Immature natural killer cell (primary cell): ENCODE results near the gene OTX2. TPM values are rescaled to one million over a fixed set of nuclear protein-coding genes. Genes with fewer than 3 reads are reported as not detected.

Source experiments
- DNase-seq, 3 donors: peaks; one replicate each; pipeline ENCODE4 v3.0.0; 2022; ENCODE audit warnings: mixed read lengths in 1 of 3
- H3K27ac Mint-ChIP-seq, 6 donors: one replicate each; pipeline ENCODE4 v1.8.0; 2020; ENCODE audit warnings: mixed read lengths in 6 of 6, mild to moderate bottlenecking in 5 of 6, inconsistent platforms in 4 of 6, moderate library complexity in 3 of 6
- H3K27me3 Mint-ChIP-seq, 3 donors: one replicate each; pipeline ENCODE4 v1.8.0; 2020 to 2021; ENCODE audit warnings: low read depth in 3 of 3, mild to moderate bottlenecking in 3 of 3, mixed read lengths in 3 of 3, moderate library complexity in 3 of 3, inconsistent platforms in 1 of 3
- H3K36me3 Mint-ChIP-seq, 3 donors: one replicate each; pipeline ENCODE4 v1.8.0; 2020; ENCODE audit warnings: mixed read lengths in 3 of 3, inconsistent platforms in 2 of 3, mild to moderate bottlenecking in 2 of 3
- H3K4me1 Mint-ChIP-seq, 2 donors: one replicate each; pipeline ENCODE4 v1.8.0; 2020; ENCODE audit warnings: inconsistent platforms in 2 of 2, mild to moderate bottlenecking in 2 of 2, mixed read lengths in 2 of 2, moderate library complexity in 1 of 2
- H3K4me3 Mint-ChIP-seq, 5 donors: one replicate each; pipeline ENCODE4 v1.8.0; 2020; ENCODE audit warnings: mild to moderate bottlenecking in 5 of 5, mixed read lengths in 5 of 5, inconsistent platforms in 3 of 5, moderate library complexity in 3 of 5
- H3K9me3 Mint-ChIP-seq, 6 donors: one replicate each; pipeline ENCODE4 v1.8.0; 2020; ENCODE audit warnings: mild to moderate bottlenecking in 6 of 6, mixed read lengths in 6 of 6, inconsistent platforms in 4 of 6, moderate library complexity in 3 of 6
- polyA plus RNA-seq, 3 donors: library from polyadenylated mRNA; unstranded; fragments of 300-500 nt; fragmentation: Illumina TruSeq; gene quantifications; one replicate each; pipeline ENCODE4 v1.2.3, GENCODE V29; 2021

OTX2 gene
- polyA plus RNA-seq, 3 donors from 2014 or later = not detected

- Mint-ChIP-seq H3K27ac (no peak overlapping the region), H3K4me3 (peak overlapping the region in 1 of 5 donors; percentile 8), H3K27me3 (peaks cover 17 to 46% (median 33%) of the 10 kb centered on the region in 3 donors), H3K4me1 (peaks cover 0 to 3% of the 10 kb centered on the region in 2 donors), H3K9me3 (peaks cover 5 to 43% (median 12%) of the 10 kb centered on the region in 6 donors), H3K36me3 (peaks cover 0 to 4% (median 0%) of the 10 kb centered on the region in 3 donors)
- DNase-seq = no peak
Observed at GRCh38 chr14:56797003-56797568, 13.2 kb downstream of the OTX2 start.

- DNase-seq = no peak
- peak overlapping the region in 1 of 5 donors; percentile 8 for H3K4me3 Mint-ChIP-seq
- peaks cover 0 to 4% (median 0%) of the 10 kb centered on the region in 3 donors for H3K36me3 Mint-ChIP-seq
- no peak overlapping the region for H3K27ac Mint-ChIP-seq
- peaks cover 0 to 3% of the 10 kb centered on the region in 2 donors for H3K4me1 Mint-ChIP-seq
- peaks cover 5 to 47% (median 12%) of the 10 kb centered on the region in 6 donors for H3K9me3 Mint-ChIP-seq
- peaks cover 17 to 43% (median 33%) of the 10 kb centered on the region in 3 donors for H3K27me3 Mint-ChIP-seq
Observed at GRCh38 chr14:56796259-56796658, 14.0 kb downstream of the OTX2 start.

- Mint-ChIP-seq H3K27me3 (peaks cover 17 to 39% (median 27%) of the 10 kb centered on the region in 3 donors), H3K27ac (no peak overlapping the region), H3K4me1 (peaks cover 0 to 3% of the 10 kb centered on the region in 2 donors), H3K9me3 (peaks cover 5 to 43% (median 13%) of the 10 kb centered on the region in 6 donors), H3K36me3 (peaks cover 0 to 4% (median 0%) of the 10 kb centered on the region in 3 donors), H3K4me3 (no peak overlapping the region)
- DNase-seq = no peak
Observed at GRCh38 chr14:56795284-56795622, 15.0 kb downstream of the OTX2 start.

GRCh38 chr14:56794557-56795283 lies 15.6 kb downstream of the OTX2 start:
- DNase-seq = no peak
- Mint-ChIP-seq H3K4me3 (no peak overlapping the region), H3K9me3 (peaks cover 5 to 43% (median 13%) of the 10 kb centered on the region in 6 donors), H3K36me3 (peaks cover 0 to 4% (median 0%) of the 10 kb centered on the region in 3 donors), H3K4me1 (peaks cover 0 to 3% of the 10 kb centered on the region in 2 donors), H3K27me3 (peaks cover 17 to 39% (median 29%) of the 10 kb centered on the region in 3 donors), H3K27ac (no peak overlapping the region)

- Mint-ChIP-seq H3K9me3 (peaks cover 5 to 39% (median 10%) of the 10 kb centered on the region in 6 donors), H3K27ac (no peak overlapping the region), H3K36me3 (peaks cover 0 to 4% (median 0%) of the 10 kb centered on the region in 3 donors), H3K4me1 (peaks cover 0 to 3% of the 10 kb centered on the region in 2 donors), H3K4me3 (no peak overlapping the region), H3K27me3 (peaks cover 15 to 33% (median 27%) of the 10 kb centered on the region in 3 donors)
- DNase-seq = no peak
Observed at GRCh38 chr14:56794088-56794556, 16.2 kb downstream of the OTX2 start.

- peaks cover 7 to 10% (median 9%) of the 10 kb centered on the region in 3 donors for H3K27me3 Mint-ChIP-seq
- peaks cover 0 to 23% (median 6%) of the 10 kb centered on the region in 6 donors for H3K9me3 Mint-ChIP-seq
- H3K27ac Mint-ChIP-seq = no peak overlapping the region
- no peak overlapping the region for H3K4me3 Mint-ChIP-seq
- no peaks in the 10 kb centered on the region for H3K4me1 Mint-ChIP-seq
- no peaks in the 10 kb centered on the region for H3K36me3 Mint-ChIP-seq
- no peak for DNase-seq
Observed at GRCh38 chr14:56789955-56790354, 20.3 kb downstream of the OTX2 start.

GRCh38 chr14:56787530-56787929 lies 22.7 kb downstream of the OTX2 start:
- no peak for DNase-seq
- Mint-ChIP-seq H3K4me1 (no peaks in the 10 kb centered on the region), H3K27ac (no peak overlapping the region), H3K4me3 (no peak overlapping the region), H3K9me3 (peaks cover 0 to 8% (median under 1%) of the 10 kb centered on the region in 6 donors), H3K36me3 (no peaks in the 10 kb centered on the region), H3K27me3 (peaks cover 0 to 6% (median 1%) of the 10 kb centered on the region in 3 donors)

- Mint-ChIP-seq H3K4me1 (no peaks in the 10 kb centered on the region), H3K27me3 (peaks cover 0 to 2% (median 2%) of the 10 kb centered on the region in 3 donors), H3K27ac (no peak overlapping the region), H3K4me3 (no peak overlapping the region), H3K36me3 (no peaks in the 10 kb centered on the region), H3K9me3 (peaks cover 0 to 3% (median 0%) of the 10 kb centered on the region in 6 donors)
- no peak for DNase-seq
Observed at GRCh38 chr14:56782711-56783110, 27.6 kb downstream of the OTX2 start.

- Mint-ChIP-seq H3K27me3 (peaks cover 0 to 5% (median 3%) of the 10 kb centered on the region in 3 donors), H3K4me1 (no peaks in the 10 kb centered on the region), H3K27ac (no peak overlapping the region)
Observed at GRCh38 chr14:56774503-56774902, 35.8 kb downstream of the OTX2 start.

GRCh38 chr14:56770512-56770911 lies 39.8 kb downstream of the OTX2 start:
- no peak overlapping the region for H3K4me3 Mint-ChIP-seq
- H3K4me1 Mint-ChIP-seq = no peaks in the 10 kb centered on the region
- H3K27ac Mint-ChIP-seq = no peak overlapping the region
- H3K9me3 Mint-ChIP-seq = peaks cover 0 to 3% (median 0%) of the 10 kb centered on the region in 6 donors
- peaks cover 0 to 5% (median 5%) of the 10 kb centered on the region in 3 donors for H3K27me3 Mint-ChIP-seq
- DNase-seq = no peak
- H3K36me3 Mint-ChIP-seq = no peaks in the 10 kb centered on the region

More at GRCh38 chr14:56774503-56774902, 35.8 kb downstream of the OTX2 start:
- Mint-ChIP-seq H3K36me3 (no peaks in the 10 kb centered on the region), H3K4me3 (no peak overlapping the region), H3K9me3 (peaks cover 0 to 3% (median 0%) of the 10 kb centered on the region in 6 donors)
- no peak for DNase-seq

- peaks cover 0 to 2% (median 0%) of the 10 kb centered on the region in 6 donors for H3K9me3 Mint-ChIP-seq
Observed at GRCh38 chr14:56760164-56760914, 49.9 kb downstream of the OTX2 start.

GRCh38 chr14:56759633-56760032 lies 50.6 kb downstream of the OTX2 start:
- Mint-ChIP-seq H3K27me3 (peaks cover 0 to 11% (median 3%) of the 10 kb centered on the region in 3 donors), H3K27ac (no peak overlapping the region), H3K4me3 (no peak overlapping the region), H3K9me3 (peaks cover 0 to 2% (median 0%) of the 10 kb centered on the region in 6 donors), H3K36me3 (no peaks in the 10 kb centered on the region), H3K4me1 (no peaks in the 10 kb centered on the region)
- DNase-seq = no peak

More at GRCh38 chr14:56760164-56760914, 49.9 kb downstream of the OTX2 start:
- Mint-ChIP-seq H3K36me3 (no peaks in the 10 kb centered on the region), H3K4me3 (no peak overlapping the region), H3K27me3 (peaks cover 2 to 11% (median 3%) of the 10 kb centered on the region in 3 donors), H3K4me1 (no peaks in the 10 kb centered on the region), H3K27ac (no peak overlapping the region)
- no peak for DNase-seq

GRCh38 chr14:56759094-56759493 lies 51.2 kb downstream of the OTX2 start:
- Mint-ChIP-seq H3K36me3 (no peaks in the 10 kb centered on the region), H3K27me3 (peaks cover 2 to 11% (median 3%) of the 10 kb centered on the region in 3 donors), H3K9me3 (peaks cover 0 to 2% (median 0%) of the 10 kb centered on the region in 6 donors), H3K4me3 (no peak overlapping the region), H3K4me1 (no peaks in the 10 kb centered on the region), H3K27ac (no peak overlapping the region)
- DNase-seq = no peak
